Measurements from ENCODE around the gene HCCS. TPM values are rescaled to one million over a fixed set of nuclear protein-coding genes. Genes with fewer than 3 reads are reported as not detected.
"Not testable (repeated sequence)": the region's sequence is repeated elsewhere in the genome, so short reads cannot be mapped to it uniquely, and the experiment has no call there.

Gene HCCS
- total RNA-seq, 1 experiment from 2014 or later: 23.1 TPM

DNA sequence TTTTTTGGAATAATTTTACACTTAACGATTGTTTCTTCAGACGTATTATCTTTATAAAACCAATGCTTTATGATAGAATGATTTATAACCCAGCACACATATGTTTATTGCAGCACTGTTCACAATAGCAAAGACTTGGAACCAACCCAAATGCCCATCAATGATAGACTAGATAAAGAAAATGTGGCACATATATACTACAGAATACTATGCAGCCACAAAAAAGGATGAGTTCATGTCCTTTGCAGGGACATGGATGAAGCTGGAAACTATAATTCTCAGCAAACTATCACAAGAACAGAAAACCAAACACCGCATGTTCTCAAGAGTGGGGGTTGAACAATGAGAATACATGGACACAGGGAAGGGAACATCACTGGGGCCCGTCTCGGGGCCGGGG is 12.0 kb downstream of the HCCS start:
- DNase-seq (ENCODE audit: low read depth): not testable (repeated sequence)

DNA sequence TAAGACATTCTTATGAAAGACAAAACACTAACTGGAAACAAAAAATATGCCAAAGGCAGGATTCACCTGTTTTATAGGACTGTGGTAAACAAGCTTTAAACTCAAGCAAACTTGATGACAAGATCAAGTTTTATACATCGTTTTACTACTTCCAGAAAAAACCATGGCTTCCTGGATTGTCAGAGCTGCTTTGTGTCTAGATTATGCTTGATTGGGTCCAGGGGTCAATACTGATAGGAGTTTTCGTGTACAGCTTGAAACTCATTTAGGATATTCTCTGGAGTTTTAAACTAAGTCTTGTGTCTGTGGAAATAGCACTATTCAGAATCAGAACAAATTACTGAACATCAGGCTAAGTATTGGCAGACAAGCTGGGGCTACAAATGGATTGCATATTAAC is 13.0 kb downstream of the HCCS start:
- DNase-seq (ENCODE audit: low read depth): no peak

DNA sequence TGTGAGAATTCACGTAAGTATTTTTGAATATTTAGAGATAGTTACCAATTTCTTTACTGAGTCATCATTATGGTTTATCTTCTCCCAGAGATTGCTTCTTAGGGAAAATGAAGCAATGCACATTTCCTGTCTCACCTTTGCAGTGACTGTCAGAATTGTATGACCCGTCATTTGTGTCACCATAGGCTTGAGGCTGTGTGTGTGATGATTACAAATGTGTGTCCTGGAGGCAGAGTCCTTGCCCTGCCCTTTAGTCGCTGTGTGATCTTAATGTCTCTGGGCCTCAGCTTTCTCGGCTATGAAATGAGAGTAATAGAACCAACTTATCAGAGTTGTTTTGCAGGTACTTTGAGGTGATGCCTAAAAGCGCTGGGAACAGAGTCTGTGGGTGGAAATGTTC is 13.9 kb downstream of the HCCS start:
- no peak for DNase-seq (ENCODE audit: low read depth)

DNA sequence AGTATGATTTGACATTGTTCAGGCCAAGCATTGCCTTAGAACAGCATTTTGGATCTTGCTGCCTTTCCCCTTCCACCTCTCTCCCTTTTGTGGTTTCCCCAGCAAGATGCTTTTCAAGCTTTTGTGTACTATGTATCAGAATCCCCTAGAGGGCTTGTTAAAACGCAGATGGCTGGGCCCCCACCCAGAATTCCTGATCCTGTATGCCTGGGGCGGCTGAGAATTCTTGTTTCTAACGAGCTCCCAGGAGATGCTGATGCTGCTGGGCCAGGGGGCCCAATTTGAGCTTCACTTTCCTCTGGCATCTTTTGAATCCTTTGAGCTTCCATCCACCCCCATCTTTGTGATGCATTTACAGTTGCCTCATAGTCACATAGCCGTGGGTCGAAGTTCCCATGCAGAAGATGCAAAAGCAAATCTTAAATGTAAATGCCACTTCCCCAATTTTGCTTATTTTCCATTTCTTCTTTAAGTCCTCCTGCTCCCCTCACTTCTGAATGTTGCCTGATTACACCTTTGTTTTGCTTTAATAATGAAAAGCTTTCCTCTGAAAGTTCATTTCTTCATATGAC is 18.5 kb downstream of the HCCS start:
- no peak for DNase-seq (ENCODE audit: low read depth)

DNA sequence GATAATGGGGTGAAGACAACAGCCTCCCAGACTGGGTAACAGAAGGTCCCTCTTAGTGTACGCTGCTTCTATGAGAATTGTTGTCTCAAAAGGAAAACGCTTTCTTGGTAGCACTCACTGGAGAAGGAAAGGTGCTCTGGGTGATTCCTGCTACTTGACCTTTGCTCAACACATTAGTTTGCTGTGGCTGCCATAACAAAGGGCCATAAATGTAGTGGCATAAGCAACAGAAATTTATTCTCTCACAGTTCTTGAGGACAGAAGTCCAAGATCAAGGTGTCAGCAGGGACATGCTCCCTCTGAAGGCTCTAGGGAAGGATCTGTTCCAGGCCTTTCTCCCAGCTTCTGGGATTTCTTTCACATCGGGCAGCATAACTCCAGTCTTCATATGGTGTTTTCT is 19.0 kb downstream of the HCCS start:
- DNase-seq (ENCODE audit: low read depth): no peak

DNA sequence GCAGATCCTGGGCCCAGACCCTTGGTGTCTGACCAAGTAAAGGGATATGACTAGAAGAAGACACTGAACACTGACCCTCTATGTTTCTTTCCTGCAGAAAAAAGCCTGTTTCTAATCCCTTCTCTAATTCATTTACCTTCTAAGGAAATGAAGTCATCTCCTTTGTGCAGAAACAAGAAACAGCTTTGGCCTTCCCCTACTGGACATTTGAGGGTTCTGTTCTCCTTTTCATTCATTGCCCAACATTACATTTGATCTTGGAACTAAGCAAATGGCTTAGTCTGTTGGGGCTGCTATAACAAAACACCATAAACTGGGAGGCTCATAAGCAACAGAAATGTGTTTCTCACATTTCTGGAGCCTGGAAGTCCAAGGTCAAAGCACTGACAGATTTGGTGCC is 20.0 kb downstream of the HCCS start:
- no peak for DNase-seq (ENCODE audit: low read depth)

DNA sequence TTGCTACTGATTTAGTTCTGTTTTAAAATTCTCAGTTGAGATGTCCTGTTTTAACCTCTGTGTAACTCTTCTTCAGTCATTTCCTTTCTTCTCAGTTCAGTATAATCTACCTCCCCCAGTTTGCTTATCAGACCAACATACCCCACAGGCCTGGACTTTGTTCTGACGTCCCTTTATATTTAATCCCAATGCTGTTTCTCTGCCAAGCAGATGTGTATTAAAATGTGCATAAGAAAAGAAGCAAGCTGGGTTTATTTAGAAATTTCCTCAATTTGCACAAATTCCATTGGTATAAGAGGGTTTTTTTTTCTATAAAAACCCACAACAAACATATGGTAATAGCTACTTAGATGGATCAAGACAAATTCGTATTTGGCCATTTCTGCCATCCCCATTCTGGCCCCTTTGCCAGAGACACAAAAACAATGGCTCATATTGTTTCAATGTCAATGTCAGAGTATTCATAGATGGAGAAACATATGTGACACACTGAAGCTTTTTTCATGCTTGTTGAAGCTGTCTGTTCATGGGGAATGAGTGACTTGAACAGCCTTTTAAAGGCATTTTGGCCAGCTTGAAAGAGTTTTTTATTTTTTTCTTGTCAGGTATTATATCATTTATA is 24.5 kb downstream of the HCCS start:
- no peak for DNase-seq (ENCODE audit: low read depth)

DNA sequence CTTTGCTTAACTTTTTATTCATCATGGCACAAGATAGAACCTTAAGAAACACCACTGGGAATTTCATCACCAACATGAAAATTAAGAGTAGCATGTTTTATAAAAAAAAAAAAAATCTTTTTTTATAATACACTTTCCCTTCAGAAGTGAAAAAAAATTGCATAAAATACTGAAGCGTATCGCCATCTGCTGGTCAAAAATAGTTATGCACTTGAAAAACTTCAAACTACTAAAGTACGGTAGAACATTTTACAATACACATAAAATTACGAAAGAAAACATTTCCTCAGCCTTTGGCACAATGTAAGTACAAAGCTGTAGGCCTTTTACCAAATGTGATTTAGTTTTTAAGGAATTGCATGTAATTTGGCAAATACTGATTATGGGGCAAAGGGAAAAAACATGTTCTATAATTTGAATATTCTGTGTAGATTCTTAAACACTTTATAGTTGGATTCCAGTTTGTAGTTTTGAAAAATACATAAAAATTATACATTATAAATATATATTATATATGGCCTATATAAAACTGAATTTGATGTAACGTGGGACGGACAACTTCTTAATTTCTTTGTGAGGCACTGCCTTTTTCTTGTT is 26.5 kb downstream of the HCCS start:
- DNase-seq (ENCODE audit: low read depth): peak; percentile 34

DNA sequence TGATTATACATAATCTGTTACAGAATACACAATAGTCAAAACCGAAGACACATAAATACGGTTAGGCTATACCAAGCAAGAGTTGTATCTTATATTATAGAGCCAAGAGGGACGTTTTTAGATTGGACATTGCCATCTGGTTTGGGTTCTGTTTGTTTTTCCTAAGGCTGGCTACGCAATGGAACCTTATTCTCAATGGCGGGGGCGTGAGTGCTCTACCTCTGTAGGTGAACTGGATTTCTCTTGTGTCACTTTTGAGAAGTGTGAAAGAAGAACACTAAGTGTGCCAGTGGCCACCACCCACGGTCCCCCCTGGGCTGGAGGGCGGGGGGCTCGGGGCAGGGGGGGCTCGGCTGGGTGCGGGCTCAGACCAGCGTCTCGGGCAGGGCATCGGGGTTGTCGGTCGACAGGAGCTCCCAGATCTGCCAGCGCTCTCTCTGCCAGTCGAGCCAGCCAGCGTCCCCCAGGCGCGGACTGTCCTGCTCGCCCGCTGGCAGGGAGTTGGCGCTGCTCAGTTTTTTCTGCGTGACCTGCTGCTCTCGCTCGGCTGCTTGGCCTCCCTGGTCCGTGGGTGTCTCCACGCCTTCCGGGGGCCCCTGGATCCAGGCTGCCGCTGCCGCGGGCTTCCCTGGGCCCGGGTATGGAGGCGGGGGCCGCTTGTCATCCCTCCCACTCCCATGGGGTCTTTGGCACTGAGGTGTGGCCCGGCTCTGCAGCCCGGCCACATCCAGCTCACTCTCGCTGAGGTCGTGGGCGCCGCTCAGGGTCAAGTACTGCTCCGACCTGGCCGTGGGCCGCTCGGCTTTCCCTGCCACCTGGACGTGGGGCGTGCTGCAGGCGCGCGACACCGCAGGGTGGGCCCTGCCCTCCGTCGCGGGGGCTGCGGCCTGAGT is 27.6 kb downstream of the HCCS start:
- DNase-seq (ENCODE audit: low read depth): no peak

DNA sequence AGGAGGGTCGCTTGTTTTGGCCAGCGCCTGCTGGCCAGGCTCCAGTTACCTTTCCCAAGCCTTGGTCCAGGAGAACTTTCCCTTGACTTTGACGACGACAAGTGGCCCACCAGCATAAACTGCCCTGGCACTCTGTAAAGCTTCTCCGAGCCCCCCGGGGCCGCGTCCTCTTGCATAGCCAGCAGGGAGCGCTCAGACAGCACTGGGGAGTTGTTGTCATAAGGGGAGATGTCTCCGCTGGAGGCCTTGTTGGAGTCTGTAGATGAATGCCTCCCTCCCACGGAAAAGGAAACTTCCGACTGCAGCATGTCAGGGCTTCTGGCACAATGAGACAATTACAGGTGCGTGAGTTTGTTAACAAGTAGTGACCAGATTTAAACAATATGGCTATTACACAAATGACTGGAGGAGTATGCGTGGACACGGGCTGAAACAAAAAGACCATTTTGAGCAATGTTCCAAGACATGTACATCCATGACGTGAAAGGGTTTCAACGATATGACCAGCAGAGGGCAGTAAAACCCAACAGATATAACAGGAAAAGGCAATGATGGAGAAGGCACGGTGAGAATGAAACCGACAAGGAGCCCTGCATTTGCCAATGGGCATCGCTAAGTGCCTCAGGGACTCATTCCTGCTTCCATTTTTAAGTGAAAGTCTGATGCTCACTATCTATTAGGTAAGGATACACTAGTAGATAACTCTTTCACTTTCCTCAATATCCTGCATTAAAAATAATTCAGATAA is 33.0 kb downstream of the HCCS start:
- peak; percentile 65 for DNase-seq (ENCODE audit: low read depth)

DNA sequence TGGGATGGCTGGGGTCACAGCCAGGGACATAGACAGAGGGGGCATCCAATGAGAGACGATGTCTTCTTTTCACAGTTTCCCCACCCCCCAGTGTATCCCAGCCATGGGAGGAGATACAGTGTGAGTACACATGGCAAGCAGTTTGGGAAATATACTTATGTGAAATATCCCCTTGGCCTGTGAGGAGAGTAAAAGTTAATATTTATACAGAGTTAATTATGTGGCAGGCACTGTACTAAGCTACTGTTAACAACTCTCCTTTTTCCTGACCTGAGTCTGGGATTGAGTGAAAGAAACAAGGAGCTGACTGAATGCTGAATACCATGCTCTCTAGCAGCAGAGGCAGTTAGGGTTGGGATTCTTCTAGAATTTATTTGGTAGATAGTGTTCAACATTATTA is 35.3 kb downstream of the HCCS start:
- DNase-seq (ENCODE audit: low read depth): no peak

DNA sequence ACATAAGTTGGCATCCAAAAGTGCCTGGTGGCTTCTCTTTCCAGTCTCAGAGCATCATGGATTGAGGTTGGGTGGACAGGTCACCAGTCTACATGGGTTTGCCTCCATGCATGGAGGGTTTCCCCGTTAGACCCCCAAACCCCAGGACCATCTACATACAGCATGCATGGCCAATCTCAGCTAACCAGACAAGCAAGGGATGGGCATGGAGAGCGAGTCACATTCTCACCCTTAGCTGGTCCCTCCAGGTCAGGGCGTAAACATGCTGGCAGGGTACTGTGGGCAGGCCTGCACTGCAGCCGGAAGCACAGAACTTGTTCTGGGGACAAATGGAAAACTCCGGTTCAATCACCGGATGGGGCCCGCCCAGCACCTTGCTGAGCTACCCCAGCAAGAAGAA is 37.3 kb downstream of the HCCS start:
- DNase-seq (ENCODE audit: low read depth): no peak

DNA sequence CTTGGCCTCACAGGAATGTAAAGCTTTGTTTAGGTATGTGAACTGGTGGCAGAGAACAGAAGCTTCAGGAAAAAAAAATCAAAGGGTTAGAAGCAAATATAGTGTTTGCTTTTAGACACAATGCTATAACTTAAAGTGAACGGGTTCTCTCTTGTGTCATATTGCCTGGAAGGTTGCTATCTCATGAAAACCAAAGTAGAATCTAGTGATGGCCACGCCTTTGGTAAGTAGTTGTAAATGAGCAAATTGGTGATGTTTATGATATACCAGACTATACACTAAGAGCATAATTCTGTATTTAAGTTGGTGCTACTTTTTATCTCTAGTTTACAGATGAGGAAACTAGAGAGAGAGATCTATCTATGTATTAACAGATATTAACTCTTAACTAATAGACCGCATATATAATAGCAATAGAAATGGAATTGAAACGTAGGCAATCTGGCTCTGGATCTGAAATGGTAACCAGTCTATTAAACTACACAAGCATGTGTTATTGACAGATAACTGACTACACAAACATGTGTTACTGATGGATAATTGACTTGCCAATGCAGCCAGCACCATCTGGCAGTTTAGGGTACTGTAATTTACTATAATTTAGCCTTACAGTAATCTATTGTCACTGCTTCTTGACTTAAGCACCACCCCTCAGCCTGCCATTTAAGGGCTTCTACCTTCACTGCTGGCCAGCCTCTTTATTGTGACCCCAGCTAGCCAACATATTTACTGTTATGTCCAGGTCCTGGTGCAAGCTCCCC is 40.8 kb downstream of the HCCS start:
- DNase-seq (ENCODE audit: low read depth): no peak

DNA sequence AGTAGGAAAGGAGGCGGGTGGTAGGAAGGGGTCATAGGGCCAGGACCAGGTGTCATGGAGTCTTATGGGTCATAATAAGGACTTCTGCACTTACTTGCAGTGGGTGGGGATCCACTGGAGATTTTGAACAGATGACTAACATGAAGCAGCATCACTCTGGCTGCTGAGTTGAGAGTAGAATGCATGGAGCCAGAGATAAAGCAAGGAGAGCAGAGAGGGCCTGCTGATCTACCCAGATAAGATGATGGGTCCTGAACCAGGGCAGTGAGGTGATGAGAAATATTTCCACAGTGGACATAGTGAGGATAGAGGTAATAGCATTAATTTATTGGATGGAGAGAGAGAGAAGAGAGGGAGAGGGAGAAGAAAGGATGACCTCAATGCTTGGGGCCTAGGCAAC is 48.0 kb downstream of the HCCS start:
- DNase-seq (ENCODE audit: low read depth): no peak

DNA sequence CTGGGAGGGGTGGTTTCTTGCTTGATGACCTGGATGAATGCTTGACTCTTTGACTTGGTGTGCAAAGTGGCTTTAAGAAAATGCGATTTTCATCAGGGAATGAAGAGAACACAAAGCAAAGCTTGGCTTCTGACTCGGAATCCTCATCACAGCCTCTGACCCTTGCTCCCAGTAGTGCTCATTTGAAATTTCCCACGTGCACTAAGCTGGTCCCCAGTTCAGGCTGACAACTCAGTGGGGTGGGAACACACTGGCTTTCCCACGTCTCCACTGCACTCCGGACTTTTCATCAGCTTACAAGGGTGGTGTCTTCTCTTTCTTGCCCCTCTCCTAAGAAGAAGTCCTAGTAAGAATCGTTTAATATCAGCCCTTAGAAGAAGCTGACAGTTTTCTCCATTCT is 53.3 kb downstream of the HCCS start:
- no peak for DNase-seq (ENCODE audit: low read depth)

DNA sequence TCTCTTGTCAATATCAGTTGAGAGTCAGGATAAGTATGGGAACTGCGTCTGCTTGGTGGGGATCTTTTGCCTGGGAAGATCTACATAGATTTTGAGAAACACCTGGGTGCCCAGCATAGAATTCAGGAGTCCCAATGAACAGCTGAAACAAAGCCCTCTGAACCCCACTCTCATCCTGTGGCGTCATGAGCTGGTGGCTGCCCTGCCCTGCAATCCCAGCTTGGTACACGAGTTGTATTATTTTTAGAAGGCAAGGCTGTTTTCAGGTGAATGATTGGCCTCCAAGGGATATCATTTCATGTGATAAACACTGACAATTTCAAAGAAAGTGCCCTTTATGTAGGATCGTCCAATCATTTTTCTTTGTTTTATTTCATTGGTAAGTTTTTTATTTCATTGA is 60.8 kb downstream of the HCCS start:
- DNase-seq (ENCODE audit: low read depth): no peak

DNA sequence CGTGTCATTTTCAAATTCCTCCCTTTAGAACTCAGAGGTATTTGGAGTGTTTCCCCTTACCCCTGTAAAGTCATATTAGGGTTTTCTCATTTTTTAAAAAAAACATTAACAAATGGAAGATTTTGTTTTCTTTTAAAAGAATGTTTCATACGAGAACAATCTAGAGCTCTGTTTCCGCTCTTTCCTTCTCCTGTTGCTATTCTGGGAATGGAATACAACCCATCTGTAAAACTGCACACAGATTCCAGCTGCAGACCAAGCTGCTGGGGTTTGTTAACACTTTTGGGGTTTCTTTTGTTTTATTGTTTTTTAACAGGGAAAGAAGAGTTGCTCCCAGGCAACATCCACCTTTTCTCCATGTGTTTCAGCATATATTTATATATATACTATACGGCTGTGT is 61.3 kb downstream of the HCCS start:
- no peak for DNase-seq (ENCODE audit: low read depth)

Data from LHCN-M2 (cell line).